ENCODE results near the gene CCDC167.

The CCDC167 gene

GRCh38 chr6:37515712-37516075, 16.0 kb upstream of the CCDC167 start:
- Histone ChIP-seq H3K27me3 (no peaks in the 10 kb centered on the region), H3K4me1 (peaks cover 23% of the 10 kb centered on the region), H3K9me3 (no peaks in the 10 kb centered on the region), H3K4me3 (ENCODE audit: low read depth, low read length) (peak overlapping the region; percentile 6), H3K36me3 (no peaks in the 10 kb centered on the region)
- TF ChIP-seq CTCF (IDR thresholded peaks at IDR 0.05; ENCODE audit: low read depth, low read length) = no peak
- DNase-seq = peak; percentile 34

GRCh38 chr6:37514837-37515236, 15.1 kb upstream of the CCDC167 start:
- Histone ChIP-seq H3K4me1 (peaks cover 23% of the 10 kb centered on the region), H3K27me3 (no peaks in the 10 kb centered on the region), H3K9me3 (no peaks in the 10 kb centered on the region), H3K4me3 (ENCODE audit: low read depth, low read length) (no peak overlapping the region), H3K36me3 (no peaks in the 10 kb centered on the region)
- TF ChIP-seq CTCF (IDR thresholded peaks at IDR 0.05; ENCODE audit: low read depth, low read length) = no peak
- peak; percentile 61 for DNase-seq

- Histone ChIP-seq H3K27me3 (no peaks in the 10 kb centered on the region), H3K4me1 (peaks cover 23% of the 10 kb centered on the region), H3K36me3 (no peaks in the 10 kb centered on the region), H3K9me3 (no peaks in the 10 kb centered on the region), H3K4me3 (ENCODE audit: low read depth, low read length) (no peak overlapping the region)
- no peak for TF ChIP-seq CTCF (IDR thresholded peaks at IDR 0.05; ENCODE audit: low read depth, low read length)
- no peak for DNase-seq
Observed at GRCh38 chr6:37514321-37514771, 14.7 kb upstream of the CCDC167 start.

GRCh38 chr6:37513576-37513975, 13.9 kb upstream of the CCDC167 start:
- no peaks in the 10 kb centered on the region for H3K9me3 ChIP-seq
- peaks cover 23% of the 10 kb centered on the region for H3K4me1 ChIP-seq
- H3K4me3 ChIP-seq (ENCODE audit: low read depth, low read length) = no peak overlapping the region
- no peak for DNase-seq
- TF ChIP-seq CTCF (IDR thresholded peaks at IDR 0.05; ENCODE audit: low read depth, low read length) = no peak
- H3K36me3 ChIP-seq = no peaks in the 10 kb centered on the region
- no peaks in the 10 kb centered on the region for H3K27me3 ChIP-seq

GRCh38 chr6:37513155-37513554, 13.5 kb upstream of the CCDC167 start:
- DNase-seq = no peak
- Histone ChIP-seq H3K27me3 (no peaks in the 10 kb centered on the region), H3K4me1 (peaks cover 26% of the 10 kb centered on the region), H3K9me3 (no peaks in the 10 kb centered on the region), H3K36me3 (no peaks in the 10 kb centered on the region), H3K4me3 (ENCODE audit: low read depth, low read length) (no peak overlapping the region)
- TF ChIP-seq CTCF (IDR thresholded peaks at IDR 0.05; ENCODE audit: low read depth, low read length) = no peak

- TF ChIP-seq CTCF (IDR thresholded peaks at IDR 0.05; ENCODE audit: low read depth, low read length) = no peak
- Histone ChIP-seq H3K4me3 (ENCODE audit: low read depth, low read length) (no peak overlapping the region), H3K4me1 (peaks cover 27% of the 10 kb centered on the region), H3K36me3 (no peaks in the 10 kb centered on the region), H3K9me3 (no peaks in the 10 kb centered on the region), H3K27me3 (no peaks in the 10 kb centered on the region)
- DNase-seq = no peak
Observed at GRCh38 chr6:37512400-37513011, 12.8 kb upstream of the CCDC167 start.
